ENCODE measurements around the gene SPRR2B.
"Not testable (repeated sequence)": the region's sequence is repeated elsewhere in the genome, so short reads cannot be mapped to it uniquely, and the experiment has no call there.

Gene SPRR2B

DNA sequence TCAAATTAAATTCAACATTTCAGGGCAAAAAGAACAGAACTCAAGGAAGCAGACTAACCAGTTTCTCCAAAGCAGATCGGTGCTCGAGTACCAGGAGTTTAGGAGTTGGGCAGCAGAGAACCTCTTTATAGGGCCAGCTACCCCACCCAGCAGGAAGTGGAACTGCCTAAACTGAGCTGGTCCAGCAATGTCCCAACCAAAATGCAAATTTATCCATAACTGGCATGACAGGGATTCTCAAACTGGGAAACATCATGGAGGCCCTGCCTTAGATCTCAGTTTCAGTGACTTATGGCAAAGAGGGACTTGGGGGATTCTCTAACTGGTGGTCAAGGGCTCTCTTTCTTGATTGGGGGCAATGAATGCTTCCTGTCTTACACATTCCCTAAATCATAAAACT, at the start of gene SPRR2B:
SPRR2B (minus strand) TSS at position 101 of the 400 bp plus-strand sequence. CDS start 772 bp downstream, outside the sequence.
- no peak for DNase-seq (ENCODE audit: low spot score)

DNA sequence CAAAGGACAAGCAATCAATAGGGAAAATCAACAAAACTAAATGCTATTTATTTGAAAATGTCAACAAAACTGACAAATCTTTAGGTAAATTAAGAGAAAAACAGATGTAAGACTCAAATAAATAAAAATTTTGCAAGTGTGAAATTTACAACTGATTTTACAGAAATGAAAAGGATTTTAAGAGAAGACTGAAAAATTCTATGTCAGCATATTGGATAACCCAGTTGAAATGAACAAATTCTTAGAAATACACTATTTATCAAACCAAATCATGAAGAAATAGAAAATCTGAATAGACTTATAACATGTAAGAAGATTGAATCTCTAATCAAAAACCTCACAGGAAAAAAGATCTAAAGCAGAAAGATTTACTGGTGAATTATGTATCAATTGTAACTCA, 49.5 kb upstream of the SPRR2B start:
- DNase-seq (ENCODE audit: low spot score) = no peak

DNA sequence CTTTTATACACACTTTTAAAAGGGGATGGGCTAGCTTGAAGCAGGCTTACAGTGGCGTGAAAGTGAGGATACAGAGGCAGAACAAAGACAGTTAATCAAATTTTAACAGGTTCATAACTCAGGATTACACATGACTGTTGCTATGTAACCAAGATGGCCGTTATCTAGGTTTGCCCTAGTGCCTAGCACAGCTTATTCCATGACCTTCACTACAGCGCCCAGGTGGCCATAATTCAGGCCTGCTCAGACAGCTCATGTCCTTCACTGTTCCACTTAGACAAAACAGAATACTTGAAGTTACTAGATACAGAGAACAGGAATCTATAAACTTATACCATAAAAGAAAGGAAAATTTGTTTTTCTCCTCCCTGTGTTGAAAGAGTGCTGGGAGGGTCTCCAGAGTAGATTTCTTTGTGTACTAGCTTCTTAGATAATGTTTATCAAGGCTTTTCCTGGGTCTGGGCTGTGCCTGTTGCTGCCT, 48.1 kb upstream of the SPRR2B start:
- DNase-seq (ENCODE audit: low spot score) = no peak

DNA sequence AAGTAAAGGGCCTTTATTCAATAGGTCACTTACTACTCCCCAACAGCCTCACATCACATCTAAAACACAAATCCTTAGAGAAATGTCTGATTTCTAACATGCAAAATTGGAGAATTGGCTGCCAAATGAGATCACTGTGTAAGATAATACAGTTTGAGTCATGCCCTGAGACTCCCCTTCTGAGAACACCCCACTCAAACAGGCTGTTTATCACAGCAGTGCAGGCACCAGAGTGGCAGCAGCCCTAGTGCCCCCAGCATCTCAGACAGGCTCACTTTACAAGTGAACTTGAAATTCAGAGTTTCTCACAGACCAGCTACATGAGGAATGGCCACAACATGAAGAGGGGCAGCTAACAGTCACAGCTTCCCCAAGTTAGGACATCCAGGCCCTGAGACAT, 43.9 kb upstream of the SPRR2B start:
- DNase-seq (ENCODE audit: low spot score) = not testable (repeated sequence)

DNA sequence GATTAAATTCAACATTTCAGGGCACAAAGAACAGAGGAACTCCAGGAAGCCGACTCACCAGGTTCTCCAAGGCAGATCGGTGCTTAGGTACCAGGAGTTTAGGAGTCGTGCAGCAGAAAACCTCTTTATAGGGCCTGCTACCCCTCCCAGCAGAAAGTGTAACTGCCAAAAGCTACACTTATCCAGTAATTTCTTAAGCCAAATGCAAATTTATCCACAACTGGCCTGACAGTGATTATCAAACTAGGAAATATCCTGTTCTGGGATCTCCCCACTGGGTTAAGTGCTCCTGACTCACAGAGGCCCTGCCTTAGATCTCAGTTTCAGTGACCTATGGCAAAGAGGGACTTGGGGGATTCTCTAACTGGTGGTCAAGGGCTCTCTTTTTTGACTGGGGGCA, 42.0 kb upstream of the SPRR2B start, which contains the start of gene SPRR2F:
SPRR2F (minus strand) TSS at position 101 of the 400 bp plus-strand sequence. CDS start 783 bp downstream, outside the sequence.
- DNase-seq (ENCODE audit: low spot score) = no peak

DNA sequence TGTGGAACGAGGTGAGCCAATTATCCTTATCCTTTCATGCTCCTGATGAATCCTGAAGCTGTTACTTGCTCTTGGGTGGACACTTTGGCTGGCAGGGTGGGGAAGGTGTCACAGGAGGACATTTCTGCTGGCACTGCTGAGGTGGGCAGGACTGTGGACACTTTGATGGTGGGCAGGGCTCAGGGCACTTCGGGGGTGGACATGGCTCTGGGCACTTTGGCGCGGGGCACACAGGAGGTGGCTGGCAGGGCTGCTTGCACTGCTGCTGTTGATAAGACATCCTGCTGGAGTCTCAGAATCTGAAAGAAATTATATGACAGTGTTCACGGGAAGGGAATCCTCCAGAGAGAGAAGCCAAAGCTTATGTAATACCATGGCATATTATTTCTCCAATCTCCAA, 41.0 kb upstream of the SPRR2B start:
- not testable (repeated sequence) for DNase-seq (ENCODE audit: low spot score)

DNA sequence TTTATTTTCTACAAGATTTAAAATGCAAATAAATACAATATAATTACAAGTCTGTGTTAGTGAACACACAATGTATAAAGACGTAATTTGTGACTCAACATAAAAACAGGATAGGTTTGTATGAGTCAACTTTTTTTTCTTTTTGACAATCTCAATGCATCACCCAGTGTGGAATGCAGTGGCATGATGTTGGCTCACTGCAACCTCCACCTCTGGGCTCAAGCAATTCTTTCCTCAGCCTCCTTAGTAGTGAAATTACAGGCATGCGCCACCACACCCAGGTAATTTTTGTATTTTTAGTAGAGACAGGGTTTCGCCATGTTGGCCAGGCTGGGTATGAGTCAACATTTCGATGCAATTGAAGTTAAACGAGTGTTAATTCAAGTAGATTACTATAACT, 28.8 kb upstream of the SPRR2B start:
- no peak for DNase-seq (ENCODE audit: low spot score)

DNA sequence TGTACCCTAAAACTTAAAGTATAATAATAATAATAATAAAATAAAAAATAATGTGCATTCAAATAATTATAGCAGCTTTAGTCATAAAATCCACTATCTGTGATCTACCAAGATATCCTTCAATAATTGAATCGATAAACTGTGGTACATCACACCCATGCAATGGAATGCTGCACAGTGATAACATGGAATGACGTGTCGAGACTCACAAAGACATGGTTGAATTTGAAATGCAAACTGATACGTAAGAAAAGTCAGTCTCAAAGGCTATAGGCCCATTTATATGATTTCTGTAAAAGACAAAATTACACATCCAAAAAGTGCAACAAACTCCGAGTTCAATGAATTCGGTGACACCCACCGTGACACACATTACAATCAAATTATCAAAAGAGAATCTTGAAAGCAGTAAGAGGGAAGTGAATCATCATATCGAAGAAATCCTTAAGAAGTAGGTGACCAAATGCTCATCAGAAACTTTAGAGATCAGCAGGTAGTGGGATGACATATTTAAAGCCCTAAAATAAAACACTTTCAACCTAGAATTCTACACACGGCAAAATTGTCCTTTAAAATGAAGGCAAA, 28.1 kb upstream of the SPRR2B start:
- DNase-seq (ENCODE audit: low spot score) = no peak

DNA sequence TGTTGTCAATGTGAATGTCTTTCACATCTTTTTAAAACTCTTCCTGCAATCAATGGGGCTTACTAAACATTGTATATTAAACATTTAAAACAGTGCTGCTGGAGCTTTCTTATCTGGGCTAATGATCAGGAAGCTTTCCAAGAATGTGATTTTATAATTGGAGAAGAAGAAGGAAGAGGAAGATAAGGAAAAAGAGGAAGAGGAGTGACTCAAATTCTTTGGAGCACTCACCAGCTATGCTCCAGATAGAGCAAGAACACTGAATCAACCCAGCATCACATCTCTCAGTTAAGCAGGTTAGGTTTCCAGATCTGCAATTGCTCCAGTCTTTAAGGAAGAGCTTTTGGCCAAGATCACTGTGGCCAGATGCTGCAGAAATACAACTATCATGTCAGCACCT, 24.4 kb upstream of the SPRR2B start:
- DNase-seq (ENCODE audit: low spot score) = no peak

DNA sequence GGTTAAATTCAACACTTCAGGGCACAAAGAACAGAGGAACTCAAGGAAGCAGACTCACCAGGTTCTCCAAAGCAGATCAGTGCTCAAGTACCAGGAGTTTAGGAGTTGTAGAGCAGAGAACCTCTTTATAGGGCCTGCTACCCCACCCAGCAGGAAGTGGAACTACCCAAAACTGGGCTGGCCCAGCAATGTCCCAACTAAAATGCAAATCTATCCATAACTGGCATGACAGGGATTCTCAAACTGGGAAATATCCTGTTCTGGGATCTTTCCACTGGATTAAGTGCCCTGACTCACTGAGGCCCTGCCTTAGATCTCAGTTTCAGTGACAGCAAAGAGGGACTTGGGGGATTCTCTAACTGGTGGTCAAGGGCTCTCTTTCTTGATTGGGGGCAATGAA, 23.0 kb upstream of the SPRR2B start, which contains the start of gene SPRR2E:
SPRR2E (minus strand) TSS at position 101 of the 400 bp plus-strand sequence. CDS start 775 bp downstream, outside the sequence.
- DNase-seq (ENCODE audit: low spot score) = no peak

DNA sequence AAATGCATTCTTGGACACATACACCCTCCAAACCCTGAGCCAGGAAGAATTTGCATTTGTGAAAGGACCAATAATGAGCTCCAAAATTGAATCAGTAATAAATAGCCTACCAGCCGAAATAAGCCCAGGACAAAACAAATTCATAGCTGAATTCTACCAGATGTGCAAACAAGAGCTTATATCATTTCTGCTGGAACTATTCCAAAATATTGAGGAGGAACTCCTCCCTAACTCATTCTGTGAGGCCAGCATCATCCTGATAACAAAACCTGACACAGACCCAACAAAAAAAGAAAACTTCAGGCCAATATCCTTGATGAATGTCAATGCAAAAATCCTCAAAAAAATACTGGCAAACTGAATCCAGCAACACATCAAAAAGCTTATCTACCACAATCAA, 16.2 kb upstream of the SPRR2B start:
- DNase-seq (ENCODE audit: low spot score) = no peak

DNA sequence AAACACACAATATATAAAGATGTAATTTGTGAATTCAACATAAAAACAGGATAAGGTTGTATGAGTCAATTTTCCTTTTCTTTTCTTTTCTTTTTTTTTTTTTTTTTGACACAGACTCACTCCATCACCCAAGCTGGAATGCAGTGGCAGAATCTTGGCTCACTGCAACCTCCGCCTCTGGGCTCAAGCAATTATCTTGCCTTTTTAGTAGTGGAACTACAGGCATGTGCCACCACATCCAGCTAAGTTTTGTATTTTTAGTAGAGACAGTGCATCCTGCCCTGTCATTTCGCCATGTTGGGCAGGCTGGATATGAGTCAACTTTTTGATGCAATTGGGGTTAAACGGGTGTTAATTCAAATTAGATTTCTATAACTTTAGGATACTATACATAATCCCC, 10.3 kb upstream of the SPRR2B start:
- DNase-seq (ENCODE audit: low spot score) = no peak

DNA sequence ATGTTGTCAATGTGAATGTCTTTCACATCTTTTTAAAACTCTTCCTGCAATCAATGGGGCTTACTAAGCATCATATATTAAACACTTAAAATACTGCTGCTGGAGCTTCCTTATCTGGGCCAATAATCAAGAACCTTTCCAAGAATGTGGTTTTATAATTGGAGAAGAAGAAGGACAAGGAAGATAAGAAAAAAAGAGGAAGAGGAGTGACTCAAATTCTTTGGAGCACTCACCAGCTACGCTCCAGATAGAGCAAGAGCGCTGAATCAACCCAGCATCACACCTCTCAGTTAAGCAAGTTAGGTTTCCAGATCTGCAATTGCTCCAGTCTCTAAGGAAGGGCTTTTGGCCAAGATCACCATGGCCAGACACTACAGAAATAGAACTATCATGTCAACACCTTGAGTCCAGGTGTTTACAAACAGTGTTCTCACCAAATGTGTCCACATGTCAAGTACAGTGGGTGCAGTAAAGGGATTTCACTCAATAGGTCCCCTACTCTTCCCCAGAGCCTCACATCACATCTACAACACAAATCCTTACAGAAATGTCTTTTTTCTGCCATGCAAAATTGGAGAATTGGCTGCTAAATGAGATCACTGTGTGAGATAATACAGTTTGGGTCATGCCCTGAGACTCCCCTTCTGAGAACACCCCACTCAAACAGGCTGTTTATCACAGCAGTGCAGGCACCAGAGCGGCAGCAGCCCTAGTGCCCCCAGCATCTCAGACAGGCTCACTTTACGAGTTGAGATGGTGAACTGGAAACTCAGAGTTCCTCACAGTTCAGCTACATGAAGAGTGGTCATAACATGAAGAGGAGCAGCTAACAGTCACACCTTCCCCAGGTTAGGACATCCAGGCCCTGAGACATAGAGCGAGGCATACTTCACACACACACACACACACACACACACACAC, 1.7 kb upstream of the SPRR2B start:
- no peak for DNase-seq (ENCODE audit: low spot score)

DNA sequence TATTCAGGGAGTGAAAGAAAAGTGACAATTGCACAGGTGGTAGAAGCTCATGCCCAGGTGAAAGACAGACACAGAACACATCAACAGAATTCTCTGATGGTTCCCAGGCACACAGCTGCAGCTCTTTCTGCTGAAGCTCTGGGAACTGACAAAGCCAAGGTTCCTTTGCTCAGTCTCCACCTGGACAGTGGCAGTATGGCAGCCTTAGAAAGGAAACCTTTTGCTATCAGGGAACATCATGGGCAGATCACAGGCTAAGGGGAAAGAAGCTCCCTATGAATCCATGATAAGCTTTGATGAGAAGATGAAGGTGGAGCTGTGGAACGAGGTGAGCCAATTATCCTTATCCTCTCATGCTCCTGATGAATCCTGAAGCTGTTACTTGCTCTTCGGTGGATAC, 1.2 kb downstream of the SPRR2B start:
- no peak for DNase-seq (ENCODE audit: low spot score)

DNA sequence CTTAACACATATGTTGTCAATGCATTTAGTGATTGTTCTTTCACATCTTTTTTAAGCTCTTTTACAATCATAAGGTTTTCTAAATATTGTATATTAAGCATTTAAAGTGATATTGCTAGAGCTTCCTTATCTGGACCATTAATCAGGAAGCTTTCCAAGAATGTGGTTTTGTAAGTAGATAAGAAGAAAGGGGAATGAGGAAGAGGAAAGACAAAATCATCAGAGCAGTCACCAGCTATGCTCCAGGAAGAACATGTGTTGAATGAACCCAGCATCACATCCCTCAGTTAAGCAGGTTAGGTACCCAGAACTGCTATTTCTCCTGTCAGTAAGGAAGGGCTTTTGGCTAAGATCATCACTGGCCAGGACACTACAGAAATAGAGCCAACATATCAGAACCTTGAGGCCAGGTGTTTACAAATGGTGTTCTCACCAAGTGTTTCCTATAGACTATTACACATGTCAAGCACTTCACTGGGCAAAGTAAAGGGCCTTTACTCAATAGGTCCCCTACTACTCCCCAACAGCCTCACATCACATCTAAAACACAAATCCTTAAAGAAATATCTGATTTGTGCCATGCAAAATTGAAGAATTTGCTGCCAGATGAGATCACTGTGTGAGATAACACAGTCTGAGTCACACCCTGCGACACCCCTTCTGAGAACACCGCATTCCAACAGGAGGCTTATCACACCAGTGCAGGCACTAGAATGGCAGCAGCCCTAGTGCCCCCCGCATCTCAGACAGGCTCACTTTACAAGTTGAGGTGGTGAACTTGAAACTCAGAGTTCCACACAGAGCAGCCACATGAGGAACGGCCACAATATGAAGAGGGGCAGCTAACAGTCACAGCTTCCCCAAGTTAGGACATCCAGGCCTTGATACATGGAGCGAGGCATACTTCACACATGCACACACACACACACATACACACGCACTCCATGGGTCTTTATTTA, 12.3 kb downstream of the SPRR2B start:
- DNase-seq (ENCODE audit: low spot score) = no peak

DNA sequence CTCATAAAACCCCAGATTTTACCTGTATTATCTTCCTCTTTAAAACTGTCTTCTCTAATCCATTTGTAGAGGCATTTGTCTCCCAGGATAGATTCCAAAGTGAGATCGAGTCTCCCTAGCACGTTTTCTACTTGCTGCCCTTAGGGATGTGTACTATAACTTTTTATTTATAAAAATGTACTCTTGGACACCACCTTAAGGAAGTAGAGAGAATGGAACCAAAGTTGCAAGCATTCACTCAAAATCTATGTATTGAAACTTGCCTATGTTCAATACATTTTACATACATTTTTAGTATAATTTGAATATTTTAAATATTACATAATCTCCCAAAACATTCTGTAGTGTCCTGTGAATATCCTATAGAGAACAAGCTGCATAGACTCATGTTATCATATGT, 13.3 kb downstream of the SPRR2B start:
- DNase-seq (ENCODE audit: low spot score) = no peak

DNA sequence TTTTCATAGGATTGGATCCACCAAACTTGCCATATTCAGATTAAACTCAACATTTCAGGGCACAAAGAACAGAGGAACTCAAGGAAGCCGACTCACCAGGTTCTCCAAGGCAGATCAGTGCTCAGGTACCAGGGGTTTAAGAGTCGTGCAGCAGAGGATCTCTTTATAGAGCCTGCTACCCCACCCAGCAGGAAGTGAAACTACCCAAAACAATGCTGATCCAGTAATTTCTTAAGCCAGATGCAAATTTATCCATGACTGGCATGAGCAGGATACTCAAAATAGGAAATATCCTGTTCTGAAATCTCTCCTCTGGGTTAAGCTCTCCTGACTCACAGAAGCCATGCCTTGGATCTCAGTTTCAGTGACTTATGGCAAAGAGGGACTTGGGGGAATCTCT, 14.0 kb downstream of the SPRR2B start, which contains the start of gene SPRR2A:
SPRR2A (minus strand) TSS at position 138 of the 400 bp plus-strand sequence. CDS start 777 bp downstream, outside the sequence.
- no peak for DNase-seq (ENCODE audit: low spot score)

DNA sequence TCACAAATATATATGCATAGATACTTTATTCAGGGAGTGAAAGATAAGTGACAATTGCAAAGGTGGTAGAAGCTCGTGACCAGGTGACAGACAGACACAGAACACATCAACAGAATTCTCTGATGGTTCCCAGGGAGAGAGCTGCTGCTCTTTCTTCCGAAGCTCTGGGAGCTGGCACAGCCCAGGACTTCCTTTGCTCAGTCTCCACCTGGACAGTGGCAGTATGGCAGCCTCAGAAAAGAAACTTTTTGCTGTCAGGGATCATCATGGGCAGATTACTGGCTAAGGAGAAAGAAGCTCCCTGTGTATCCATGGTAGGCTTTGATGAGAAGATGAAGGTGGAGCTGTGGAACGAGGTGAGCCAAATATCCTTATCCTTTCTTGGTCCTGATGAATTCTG, 15.3 kb downstream of the SPRR2B start:
- DNase-seq (ENCODE audit: low spot score) = not testable (repeated sequence)

DNA sequence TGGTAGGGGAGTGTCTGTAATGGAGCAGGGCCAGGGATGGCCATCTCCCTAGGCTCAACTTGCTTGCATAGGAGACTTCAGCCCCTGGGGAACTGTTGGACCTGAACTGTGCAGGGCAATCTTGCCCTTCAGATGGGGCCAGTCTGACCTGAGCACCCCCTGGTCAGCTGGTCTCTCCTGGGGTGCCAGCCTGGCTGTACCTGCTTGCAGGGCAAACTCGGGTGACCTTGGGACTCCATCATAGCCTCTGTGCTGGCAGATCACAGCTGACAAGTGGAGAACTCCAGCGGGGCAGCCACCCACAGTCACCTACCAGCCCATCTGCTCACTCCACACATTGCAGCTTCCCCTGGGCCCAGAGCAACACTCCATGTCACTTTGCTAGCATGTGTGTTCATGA, 22.2 kb downstream of the SPRR2B start:
- DNase-seq (ENCODE audit: low spot score) = no peak

DNA sequence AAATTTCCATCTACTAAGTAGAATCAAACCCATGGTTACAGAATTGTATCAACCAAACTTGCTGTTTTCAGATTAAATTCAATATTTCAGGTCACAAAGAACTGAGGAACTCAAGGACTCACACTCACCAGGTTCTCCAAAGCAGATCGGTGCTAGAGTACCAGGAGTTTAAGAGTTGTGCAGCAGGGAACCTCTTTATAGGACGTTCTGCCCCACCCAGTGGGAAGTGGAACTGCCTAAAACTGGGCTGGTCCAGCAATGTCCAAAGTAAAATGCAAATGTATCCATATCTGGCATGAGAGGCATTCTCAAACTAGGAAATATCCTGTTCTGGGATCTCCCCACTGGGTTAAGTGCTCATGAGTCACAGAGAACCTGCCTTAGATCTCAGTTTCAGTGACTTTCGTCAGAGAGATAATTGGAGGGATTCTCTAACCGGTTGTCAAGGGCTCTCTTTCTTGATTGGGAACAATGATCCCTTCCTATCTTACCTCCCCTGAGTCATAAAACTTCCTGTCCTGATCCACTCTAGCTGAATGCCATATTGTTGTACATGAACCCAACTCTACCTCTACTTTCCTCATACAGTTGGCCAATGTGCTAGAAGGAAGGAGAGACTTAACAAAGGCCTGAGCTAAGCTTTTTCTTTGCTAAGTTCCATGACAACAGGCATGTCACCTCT, 30.3 kb downstream of the SPRR2B start, which contains the start of gene SPRR2D:
SPRR2D (minus strand) TSS at position 171 of the 682 bp plus-strand sequence. CDS start 774 bp downstream, outside the sequence.
- DNase-seq (ENCODE audit: low spot score) = no peak

DNA sequence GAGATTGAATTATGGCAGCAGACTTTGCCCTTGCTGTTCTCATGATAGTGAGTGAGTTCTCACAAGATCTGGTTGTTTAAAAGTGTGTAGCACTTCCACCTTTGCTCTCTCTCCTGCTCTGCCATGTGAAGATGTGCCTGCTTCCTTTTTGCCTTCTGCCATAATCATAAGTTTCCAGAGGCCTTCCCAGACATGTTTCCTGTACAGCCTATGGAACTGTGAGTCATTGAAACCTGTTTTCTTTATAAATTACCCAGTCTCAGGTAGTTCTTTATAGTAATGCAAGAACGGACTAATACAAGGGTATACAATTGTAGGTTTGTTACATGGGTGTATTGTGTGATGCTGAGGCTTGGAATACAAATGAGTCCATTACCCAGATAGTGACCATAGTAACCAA, 36.2 kb downstream of the SPRR2B start:
- no peak for DNase-seq (ENCODE audit: low spot score)
